Posterior cingulate gyrus (tissue), 11 donors: ENCODE data around the gene ADCY6.
"Not testable (repeated sequence)": the region's sequence is repeated elsewhere in the genome, so short reads cannot be mapped to it uniquely, and the experiment has no call there.

Experiments used
- DNase-seq, 10 donors: peaks; one replicate each; pipeline versions ENCODE4 v3.0.0 to v3.0.0-alpha.2; 2020 to 2021; ENCODE audit warnings: mixed read lengths in 3 of 10
- intact Hi-C: fragments of 100-400 bp; cut with DNase I; formaldehyde crosslinking; loops from one replicate; pipeline ENCODE4 v1.15.1; 2023

ADCY6 gene

GRCh38 chr12:48767521-48767920 lies 21.4 kb downstream of the ADCY6 start:
- DNase-seq: peak in 2 of 10 donors; percentile 27 to 52
- intact Hi-C loops: no loop called here

- intact Hi-C loops: no loop called here
- DNase-seq: peak in 1 of 10 donors; percentile 35
Observed at GRCh38 chr12:48767047-48767446, 21.8 kb downstream of the ADCY6 start.

- peak in 1 of 10 donors; percentile 56 for DNase-seq
- intact Hi-C loops: no loop called here
Observed at GRCh38 chr12:48765753-48766162, 23.1 kb downstream of the ADCY6 start.

GRCh38 chr12:48764521-48764920 lies 24.4 kb downstream of the ADCY6 start:
- peak in 1 of 10 donors; percentile 11 for DNase-seq
- intact Hi-C loops: no loop called here

- DNase-seq: no peak
- intact Hi-C loops: no loop called here
Observed at GRCh38 chr12:48758737-48759136, 30.2 kb downstream of the ADCY6 start.

- intact Hi-C loops: no loop called here
Observed at GRCh38 chr12:48758186-48758585, 30.7 kb downstream of the ADCY6 start.

GRCh38 chr12:48750769-48751356 lies 38.0 kb downstream of the ADCY6 start:
- intact Hi-C loops: no loop called here
- no peak for DNase-seq

More at GRCh38 chr12:48758186-48758585, 30.7 kb downstream of the ADCY6 start:
- DNase-seq: peak in 1 of 10 donors; percentile 12

- intact Hi-C loops: no loop called here
- no peak for DNase-seq
Observed at GRCh38 chr12:48750215-48750614, 38.7 kb downstream of the ADCY6 start.

GRCh38 chr12:48744251-48745008 lies 44.5 kb downstream of the ADCY6 start:
- DNase-seq: peak in 1 of 10 donors; percentile 12
- intact Hi-C loops: no loop called here

GRCh38 chr12:48739618-48740269 lies 49.1 kb downstream of the ADCY6 start:
- intact Hi-C loops: no loop called here

GRCh38 chr12:48736456-48736855 lies 52.4 kb downstream of the ADCY6 start:
- DNase-seq: no peak
- intact Hi-C loops: no loop called here

More at GRCh38 chr12:48739618-48740269, 49.1 kb downstream of the ADCY6 start:
- no peak for DNase-seq

- DNase-seq: no peak
- intact Hi-C loops: no loop called here
Observed at GRCh38 chr12:48728807-48729206, 60.1 kb downstream of the ADCY6 start.

- DNase-seq, intact Hi-C loops: not testable (repeated sequence)
Observed at GRCh38 chr12:48720737-48721136, 68.2 kb downstream of the ADCY6 start.

GRCh38 chr12:48720171-48720570 lies 68.7 kb downstream of the ADCY6 start:
- intact Hi-C loops, DNase-seq: not testable (repeated sequence)

GRCh38 chr12:48719002-48719401 lies 69.9 kb downstream of the ADCY6 start:
- DNase-seq: not testable (repeated sequence)
- intact Hi-C loops: loop anchor here (5.0 kb wide), 1 partner anchor 37 kb away; the partner anchor contains the start of gene KANSL2

GRCh38 chr12:48717252-48717695 lies 71.6 kb downstream of the ADCY6 start:
- intact Hi-C loops: loop anchor here (5.0 kb wide), 1 partner anchor 35 kb away; the partner anchor contains the start of gene KANSL2
- DNase-seq: no peak

- intact Hi-C loops: loop anchor here (5.0 kb wide), 1 partner anchor 34 kb away; the partner anchor contains the start of gene KANSL2
- peak; percentile 91 to 100 (median 97) for DNase-seq
Observed at GRCh38 chr12:48716493-48717251, 72.2 kb downstream of the ADCY6 start, which contains the start of gene CCNT1. TSS of gene CCNT1 (minus strand) at chr12:48716707. CDS start at chr12:48716675, 32 bp downstream.
